HG03354 (cell line): ENCODE results near the gene HYCC1.

ENCODE experiments used
- ATAC-seq: cut with Tn5 transposase; IDR thresholded peaks from one replicate; pipeline ENCODE4 v1.9.1; 2021; ENCODE audit warnings: mild to moderate bottlenecking; ENCODE audit not compliant: unreplicated experiment, poor library complexity, severe bottlenecking

The HYCC1 gene

DNA sequence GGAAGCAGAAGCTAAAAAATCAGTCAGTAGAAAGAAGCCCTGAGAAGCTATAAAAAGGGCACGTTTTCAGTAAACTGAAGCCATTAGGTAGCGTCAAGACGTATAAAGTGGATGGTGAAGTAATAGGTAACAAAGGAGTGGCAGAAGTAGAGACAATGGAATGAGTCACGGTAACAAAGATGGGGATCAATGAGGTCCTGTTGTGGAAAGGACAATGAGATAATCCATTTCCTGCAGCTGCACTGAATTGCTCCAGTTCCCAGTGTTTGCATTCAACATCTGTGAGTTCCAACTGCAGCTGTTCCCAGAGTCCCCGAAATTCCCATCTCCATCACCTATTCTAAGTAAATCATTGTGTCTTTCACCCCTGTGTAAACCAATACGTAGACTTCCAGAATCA, 4.8 kb upstream of the HYCC1 start:
- no peak for ATAC-seq

DNA sequence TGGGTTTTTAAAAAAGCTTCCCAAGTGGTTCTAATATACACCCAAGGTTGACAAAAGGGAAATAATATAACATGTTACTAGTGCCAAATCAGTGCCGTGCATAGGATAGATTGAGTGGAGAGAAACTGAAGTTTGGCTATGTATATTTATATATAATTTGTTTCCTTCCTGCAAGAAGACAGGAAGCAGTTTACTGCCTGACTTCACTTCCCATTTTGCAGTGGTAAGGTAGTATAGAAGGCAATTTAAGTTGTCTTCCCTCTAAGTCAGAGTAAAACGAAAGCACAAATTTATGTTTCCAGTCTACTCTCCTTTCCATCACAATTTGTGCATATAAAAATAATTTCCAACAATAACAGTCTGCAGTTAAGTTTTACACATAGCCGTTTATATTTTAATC, 3.4 kb upstream of the HYCC1 start:
- ATAC-seq, result no peak

DNA sequence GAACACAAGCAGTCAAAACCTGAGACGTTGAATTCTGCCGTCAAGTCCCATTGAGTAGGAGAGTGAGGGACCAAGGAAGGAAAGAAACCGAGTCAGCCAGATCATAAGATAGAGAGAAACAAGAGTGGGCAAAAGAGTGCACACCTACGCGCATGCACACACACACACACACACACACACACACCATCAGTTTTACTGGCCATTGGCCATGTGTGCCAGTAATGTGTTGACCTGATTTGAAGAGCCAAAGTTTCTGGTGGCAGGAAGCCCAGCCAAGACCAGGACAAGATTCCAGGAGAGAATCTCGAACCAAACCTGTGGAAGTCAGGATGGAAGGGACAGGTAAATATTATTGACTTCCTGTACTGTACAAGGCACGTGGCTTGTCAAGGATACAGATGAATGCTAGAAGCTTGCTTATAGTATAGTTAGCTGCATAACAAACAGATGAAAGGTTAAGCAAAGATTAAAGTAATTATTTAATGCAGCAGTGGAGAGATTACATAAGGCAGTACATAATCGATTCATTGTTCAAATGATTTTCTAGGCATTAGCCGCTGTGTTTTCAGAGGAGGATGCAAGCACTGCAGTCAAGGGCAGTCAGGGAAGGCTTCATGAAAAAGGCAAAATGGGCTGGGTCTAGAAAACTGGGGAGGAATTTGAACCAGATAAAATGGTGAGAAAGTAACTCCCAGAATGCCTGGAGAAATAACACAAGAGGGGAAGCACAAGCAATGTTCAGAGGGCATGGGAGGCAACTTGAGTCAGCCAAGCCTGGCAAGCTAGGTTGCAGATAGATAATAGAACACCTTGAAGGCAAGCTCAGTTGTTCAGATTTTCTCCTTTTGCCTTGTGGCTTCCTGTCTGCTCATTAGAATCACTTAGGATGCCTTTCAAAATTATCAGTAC, 2.7 kb upstream of the HYCC1 start:
- ATAC-seq, result no peak

DNA sequence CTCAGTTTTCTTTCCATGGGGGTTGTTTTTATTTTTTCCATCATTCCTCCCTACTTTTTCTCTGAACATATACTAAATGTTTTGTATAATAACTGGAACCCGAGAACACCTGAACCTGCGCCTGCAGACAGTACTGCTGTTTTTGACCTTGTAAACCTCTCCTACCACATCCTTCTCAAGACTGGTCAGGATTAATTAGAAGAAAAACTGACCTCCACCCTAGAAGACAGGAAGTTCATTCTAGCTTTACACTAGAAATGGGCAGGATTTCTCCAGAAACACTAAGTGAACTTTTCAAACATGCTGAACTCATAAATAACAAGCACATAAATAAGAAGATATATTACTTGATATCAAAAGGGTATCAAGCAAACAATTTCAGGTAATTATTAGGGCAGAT, 751 bp upstream of the HYCC1 start:
- no peak for ATAC-seq

DNA sequence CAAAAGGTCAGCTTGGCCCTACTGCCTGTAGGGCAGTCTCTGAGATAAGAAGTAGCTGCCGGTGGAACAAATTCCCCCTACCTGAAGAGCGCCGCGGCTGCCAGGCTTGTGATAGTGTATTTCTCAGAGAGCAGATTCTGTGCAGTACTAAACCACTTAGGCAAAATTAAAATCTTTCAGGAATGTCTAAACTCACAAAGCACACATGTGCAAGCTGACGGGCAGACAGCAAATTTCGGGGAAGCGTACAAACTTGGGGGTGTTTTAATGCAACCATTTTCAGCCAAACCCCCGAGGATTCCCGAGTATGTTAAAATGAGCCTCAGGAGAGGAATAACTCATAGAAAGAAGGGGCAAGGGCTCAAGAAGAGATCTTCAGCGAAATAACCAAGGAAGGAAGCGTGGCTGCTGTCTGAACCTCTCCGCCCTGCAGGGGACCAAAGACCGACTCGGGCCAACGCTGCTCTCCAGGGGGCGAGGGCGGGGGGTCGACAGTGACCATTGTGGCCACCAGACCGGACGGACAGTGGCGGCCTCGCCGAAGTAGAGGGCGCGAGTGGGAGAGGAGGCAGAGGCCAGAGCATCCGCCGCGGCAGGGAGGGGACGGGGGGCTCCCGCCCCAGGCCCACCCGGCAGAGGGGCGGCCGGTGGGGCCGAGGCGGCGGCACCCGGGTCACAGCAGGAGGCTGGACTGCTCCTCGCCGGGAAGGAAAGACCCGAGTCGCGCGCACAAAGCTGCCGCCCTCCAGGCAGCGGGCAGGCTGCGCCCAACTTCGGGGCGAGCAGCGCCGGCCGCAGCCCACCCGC, 819 bp downstream of the HYCC1 start:
- peak; percentile 19 for ATAC-seq

DNA sequence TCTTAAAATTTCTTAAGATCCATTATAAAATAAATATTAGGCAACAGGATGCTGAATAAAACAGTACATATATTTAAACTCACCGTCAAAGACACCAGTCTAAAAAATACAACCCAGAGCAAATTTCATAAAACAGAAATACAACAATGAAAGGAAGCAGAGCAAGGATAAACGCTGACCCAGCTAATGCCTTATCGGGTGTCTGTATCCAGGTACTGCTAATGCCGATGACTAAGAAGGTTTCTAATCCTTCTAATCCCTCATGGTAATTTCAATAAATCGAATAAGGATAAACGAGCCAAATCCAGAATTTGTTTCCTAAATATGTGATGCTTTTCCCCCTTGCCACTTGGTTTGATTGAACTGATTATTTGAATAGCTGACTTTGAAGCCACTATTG, 1.7 kb downstream of the HYCC1 start:
- no peak for ATAC-seq

DNA sequence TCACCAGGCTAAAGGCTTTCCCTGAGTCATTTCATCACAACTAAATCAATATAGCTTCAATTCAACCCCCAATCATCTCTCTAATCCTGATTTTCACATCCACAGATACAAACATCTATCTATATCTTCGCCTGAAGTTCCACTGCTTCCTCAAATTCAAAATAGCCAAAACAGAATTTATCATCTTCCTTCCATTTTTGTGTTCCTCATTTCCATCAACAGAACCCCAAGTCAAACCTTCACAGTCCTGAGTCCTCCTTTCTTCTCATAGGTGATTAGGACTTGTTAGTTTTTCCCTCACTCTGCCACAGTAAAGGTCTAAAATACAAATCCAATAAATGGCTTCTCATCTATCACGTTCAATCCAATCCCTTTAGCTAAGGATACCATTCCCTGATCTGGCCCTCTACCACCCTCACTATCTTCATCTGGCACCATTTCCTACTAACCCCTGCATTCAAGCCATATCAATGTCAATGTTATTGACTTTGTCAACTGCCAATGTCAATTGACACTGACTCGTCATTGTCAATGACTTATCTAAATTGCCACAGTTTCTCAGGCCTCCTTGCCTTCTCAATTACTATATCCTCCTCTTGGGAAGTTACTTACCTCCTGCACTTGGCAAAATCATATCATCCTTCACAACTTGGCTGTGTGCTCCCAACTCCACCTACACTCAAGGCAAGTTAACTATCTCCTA, 2.6 kb downstream of the HYCC1 start:
- no peak for ATAC-seq

DNA sequence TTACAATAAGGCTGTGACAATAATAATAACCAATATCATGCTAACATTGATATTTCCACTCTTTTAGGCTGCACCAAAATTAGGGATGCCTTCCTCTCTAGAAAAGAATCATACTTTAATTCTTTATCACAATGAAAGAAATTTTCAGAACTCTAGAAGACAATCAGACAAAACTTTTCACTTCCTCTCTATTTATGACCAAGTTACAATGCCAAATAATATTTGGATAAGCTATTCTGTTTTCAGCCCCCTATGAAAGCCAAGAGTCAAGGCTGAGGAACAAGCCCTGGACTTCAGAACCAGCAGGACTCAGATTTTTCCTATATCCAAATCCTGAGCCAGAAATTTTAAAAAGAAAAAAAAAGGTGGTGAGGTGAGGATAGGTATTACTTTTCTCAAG, 4.6 kb downstream of the HYCC1 start:
- no peak for ATAC-seq

DNA sequence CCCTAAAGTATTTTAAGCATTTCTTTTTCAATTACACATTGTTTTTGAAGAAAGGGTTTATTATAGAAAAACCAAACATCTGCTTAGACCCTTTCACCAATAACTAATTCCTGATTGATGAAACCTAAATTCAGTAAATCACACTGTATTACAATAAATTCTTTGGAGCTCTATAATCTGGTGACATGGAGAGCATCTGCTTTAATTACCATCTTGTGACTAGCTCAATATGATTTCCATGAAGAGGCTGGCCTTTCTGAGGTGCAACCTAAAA, 9.7 kb downstream of the HYCC1 start:
- ATAC-seq, result no peak

DNA sequence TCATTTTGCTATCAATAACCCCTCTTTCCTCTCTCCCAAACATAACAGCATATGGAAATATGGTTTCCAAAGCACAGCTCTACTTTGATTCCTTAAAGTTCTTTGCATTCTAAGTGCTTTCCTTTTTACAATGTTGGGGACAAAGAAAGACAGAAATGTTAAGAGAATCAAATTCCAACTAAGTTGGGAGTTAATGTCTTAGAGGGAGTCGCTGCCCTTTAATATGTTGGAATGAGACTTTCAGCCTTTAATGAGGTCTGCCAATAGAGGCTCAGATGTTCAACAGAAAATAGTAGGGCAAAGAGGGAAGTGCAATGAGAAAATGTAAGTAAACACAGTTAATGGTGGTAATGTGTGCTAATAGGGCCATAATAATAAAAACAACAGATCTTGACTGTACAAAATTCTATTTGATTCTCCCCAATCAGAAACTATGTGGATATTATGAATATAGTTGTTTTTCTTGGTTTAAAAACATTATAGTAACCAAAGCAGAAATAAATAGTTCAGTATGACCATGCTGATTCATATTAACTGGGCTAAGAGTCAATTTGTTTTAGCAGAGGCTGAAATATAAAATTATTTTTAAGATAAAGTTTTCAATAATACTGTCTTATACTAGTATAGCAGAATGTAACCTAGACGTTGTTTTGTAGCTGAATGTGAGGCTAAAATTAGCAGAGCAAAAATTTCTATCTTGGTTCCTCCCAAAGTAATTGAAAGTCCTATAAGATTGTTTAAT, 10.3 kb downstream of the HYCC1 start:
- no peak for ATAC-seq

DNA sequence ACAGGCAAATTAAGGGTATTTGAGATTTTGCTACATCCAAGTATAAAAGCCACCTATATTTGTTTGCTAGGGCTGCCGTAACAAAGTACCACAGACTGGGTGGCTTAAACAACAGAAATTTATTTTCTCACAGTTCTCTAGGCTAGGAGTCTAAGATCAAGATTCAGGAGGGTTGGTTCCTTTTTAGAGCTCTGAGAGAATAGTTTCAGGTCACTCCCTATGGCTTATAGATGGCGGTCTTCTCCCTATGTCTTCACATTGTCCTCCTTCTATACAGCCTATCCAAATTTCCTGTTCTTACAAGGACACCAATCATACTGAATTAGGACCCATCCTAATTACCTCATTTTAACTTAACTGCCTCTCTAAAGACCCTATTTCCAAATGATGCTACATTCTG, 11.2 kb downstream of the HYCC1 start:
- no peak for ATAC-seq

DNA sequence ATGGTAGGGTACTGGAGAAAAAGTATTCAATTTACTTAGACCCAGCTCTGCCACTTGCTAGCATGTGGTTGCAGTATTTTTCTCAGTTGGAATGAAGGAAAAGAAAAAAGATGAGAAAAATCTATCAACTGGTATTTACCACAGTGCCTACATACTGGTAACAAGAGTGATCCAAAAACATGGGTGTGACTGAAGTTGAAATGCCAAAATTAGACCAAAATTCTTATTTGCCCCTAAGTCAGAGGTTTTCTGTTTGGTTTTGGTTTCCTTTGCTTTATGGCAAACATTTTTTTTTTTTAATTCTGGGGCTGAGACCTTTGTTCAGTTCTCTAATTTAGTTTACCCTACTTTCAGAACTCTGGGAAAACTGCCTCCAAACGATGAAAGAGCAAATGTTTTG, 12.3 kb downstream of the HYCC1 start:
- ATAC-seq, result no peak

DNA sequence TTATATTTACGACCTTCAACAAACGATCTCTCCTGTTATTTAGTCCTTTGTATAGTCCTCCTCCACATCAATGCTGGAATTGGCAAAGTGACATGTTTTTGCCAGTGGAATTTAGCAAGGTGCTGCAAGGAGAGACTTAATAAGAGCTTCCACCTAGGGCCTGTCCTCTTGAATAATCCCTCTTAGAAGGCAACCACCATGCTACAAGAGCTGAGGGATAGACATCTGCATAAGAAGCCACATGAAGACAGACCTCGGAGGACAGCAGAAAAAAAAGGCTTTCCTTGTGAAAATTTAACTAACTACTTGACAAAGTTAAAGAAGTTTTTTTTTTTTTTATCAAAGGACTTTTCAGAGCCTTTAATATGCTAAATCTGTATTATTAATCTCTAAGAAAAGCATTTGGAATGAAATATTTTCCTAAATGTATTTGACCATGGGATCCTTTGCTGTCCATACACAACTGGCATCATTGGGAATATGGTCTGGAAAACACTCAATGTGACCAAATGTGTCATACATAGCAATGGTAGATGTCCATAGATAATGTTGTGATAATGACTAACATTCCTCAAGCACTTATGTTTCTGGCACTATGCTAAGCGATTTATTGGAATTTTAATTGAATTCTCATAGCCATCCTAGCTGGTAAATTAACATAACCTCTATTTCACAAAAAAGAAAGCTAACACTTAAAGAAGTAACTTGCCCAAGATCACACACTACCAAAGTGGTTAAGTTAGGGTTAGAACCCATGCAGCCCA, 13.2 kb downstream of the HYCC1 start:
- ATAC-seq, result no peak

DNA sequence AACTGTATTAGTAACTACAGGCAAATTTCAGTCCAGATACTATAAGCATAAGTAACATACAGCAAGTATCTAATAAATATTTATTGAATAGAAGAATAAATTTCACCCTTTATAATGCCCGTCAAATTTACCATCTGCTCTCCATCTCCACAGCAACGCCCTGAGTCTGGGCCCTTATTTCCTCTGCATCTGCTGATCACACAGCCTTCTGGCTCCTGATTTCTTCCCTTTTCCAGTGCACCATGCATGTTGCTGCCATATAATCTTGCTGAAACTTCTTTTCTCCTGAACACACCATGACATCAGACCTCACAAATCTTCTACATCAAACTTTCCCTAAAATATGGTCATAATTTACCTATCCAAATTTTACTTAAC, 15.4 kb downstream of the HYCC1 start:
- no peak for ATAC-seq

DNA sequence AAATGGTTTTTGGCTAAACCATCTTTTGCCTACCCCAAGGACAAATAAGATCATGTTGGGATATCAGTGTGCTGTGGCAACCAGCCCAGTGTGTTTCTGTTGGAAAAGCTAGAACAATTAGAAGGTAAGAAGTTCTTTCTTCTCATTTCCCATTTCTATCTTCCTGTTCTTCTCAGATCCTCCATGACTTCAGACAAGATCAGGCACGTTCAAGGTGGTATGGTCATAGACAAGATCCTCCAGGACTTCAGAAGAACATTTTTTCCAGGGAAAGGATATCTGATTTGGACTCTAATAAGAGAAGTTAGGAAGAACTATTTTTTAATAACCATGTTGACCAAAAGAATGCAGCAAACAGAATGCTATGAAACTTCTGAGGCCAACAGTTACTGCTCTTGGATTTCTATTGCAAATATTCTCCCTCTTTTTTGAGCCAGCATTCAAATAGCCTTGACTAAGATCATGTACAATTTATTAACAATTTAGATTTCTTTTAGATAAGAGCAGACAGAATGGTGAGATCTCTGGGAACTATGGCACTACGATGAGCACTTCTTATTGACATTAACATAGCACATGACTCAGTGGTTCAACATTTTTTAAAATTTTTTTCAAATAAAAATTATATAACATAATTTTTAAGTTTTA, 15.9 kb downstream of the HYCC1 start:
- no peak for ATAC-seq

DNA sequence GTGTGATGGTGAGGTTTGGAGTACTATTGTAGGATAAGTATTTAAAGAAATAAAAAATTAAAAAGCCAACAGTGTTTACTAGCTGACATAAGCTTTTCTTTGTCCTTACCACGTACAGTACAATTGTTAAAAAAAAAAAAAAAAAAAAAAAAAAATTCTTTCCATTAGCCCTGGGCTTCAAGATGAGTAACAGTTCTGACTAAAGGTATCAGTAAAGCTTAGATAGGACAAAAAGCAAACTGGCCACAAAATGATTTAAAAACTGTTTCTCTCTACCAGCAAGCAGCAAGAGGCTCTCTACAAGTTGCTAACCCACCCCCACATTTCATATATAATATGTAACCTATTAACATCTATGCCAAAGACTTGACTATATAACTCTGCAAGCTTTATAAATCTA, 17.5 kb downstream of the HYCC1 start:
- no peak for ATAC-seq

DNA sequence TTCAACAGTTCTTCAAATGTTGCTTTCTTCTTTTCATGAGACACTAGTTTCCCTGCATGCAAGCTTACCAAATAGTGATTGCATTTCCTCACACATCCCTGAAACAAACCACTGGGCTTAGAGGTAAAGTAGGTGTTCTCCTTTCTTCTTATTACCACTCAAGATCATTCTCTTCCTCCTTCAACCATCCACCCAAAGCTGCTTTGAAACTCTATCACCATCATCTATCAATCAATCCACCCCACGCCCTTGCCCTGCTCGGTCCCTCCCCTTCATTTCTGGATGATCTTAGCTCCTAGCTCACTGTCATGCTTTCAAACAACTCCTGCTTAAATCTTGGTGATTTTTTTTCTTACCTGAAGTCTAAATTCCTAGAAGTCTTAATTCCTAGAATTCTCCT, 18.9 kb downstream of the HYCC1 start:
- ATAC-seq, result no peak

DNA sequence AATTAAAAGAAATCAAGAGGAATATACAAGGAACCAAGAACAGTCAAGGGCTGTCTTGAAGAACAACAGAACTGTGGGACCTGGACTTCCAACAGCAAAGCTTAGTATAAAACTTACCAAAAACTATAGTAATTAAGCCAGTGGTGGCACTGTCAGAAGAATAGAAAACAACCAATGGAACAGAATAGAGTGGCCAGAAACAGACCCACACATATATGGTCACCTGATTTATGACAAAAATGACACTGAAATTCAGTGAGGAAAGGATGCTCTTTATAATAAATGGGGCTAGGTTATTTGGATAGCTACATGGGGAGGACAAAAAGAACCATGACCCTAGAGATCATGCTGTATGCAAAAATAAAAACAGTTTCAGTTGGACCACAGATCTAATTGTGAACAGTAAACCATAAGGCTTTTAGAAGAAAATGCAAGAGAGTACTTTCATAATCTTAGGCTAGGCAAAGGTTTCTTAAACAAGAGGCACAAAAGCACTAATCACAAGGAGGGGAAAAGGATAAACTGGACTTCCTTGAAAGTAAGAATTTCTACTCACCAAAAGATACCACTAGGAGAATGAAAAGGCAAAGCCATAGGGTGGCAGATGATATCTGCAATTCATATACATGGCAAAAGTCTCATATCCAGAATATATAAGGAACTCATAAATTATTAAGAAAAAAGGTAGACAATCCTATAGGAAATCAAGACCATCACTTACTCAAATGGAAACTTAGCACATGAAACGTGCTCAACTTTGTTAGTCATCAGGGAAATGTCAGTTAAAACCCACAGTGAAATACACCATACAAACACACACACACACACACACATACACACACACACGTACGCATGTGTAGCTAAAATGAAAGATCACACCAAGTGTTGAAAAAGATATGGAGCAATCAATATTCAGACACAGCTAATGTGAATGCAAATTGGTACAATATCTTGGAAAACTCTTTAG, 20.8 kb downstream of the HYCC1 start:
- peak; percentile 88 for ATAC-seq
